ENCODE results near the gene SPEM1.
A peak's percentile ranks its signal among the peaks of the same experiment; 100 is the strongest.

Gene SPEM1

DNA sequence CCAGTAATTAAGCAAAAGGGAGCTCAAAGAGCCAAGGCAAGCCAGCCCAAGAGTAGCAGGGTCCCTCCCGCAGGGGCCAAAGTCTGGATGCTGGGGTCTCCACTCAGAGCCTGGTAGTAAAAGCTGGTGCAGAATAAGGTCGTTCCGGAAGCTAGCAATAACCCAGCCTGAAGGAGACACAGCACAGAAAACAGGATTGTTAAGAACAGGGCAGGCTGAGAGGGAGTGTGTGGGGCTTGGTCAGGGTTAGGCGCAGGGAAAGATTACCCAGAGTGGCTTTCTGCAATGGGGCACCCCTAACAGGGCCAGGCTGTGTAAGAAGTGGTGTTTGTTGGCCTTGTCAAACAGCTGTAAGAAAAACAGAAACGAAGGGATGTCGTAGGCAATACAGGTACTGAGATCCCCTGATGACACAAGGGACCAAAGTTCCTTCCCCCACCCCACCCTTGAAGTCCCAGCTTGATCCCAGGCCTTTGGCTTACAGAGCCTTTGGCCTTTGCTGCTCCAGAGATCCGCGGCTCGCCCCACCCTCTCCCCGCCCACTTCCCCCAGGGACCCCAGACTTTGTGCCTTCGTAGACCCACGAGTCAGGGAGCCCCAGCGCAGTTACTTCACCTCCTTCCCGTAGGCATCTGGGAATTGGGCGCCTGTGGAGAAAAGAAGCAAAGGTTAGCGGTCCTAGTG is 16.9 kb upstream of the SPEM1 start:
- DNase-seq: no peak

DNA sequence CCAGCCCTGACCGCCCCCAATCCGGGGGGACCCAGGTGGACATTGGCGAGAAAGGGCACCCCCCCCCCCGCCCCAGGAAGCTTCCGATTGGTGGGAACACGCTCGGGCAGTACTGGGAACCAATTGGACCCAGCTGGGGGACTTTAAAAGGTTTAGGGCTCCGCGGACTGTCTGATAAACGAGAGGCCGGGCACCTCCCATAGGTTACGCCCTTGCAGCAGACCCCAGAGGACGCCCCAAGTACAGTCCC is 16.5 kb upstream of the SPEM1 start:
- no peak for DNase-seq

DNA sequence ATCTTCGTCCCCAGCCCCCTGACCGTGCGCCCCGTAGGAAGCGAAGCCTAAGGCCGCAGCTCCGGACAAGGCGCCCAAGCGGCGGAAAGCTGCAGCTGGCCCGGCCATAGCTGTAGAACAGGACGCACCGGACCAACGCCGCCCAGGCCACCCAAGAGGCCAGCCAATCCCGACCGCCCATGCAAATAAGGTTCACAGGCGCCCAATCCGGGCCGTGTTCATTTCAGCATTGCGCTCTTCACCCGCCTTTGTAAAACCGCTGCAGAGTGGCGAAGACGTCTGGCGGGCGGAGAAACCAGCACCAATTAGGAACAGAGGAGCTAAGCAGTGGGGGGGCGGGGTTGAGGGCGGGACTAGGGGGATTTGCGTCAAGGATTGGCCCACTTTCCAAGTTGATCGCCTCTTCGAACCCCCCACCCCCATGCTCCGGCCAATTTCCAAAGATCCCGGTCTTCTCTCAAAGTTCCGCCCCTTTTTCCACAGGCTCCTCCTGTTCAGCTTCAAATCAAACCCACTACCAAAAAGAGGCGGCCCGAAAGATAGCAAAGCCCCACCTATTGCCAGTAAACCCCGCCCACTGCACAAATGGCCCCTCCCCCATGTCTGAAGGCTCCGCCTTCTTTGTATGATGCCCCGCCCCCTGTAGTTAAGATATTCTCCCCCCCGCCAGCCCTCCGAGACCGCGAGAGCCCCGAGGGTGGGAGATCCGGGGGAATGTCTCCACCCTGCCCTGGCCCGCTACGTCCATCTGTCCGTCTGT is 16.0 kb upstream of the SPEM1 start, which contains the start of gene TMEM256:
TSS of gene TMEM256 (minus strand) at position 121 of the 760 bp plus-strand sequence. CDS start at position 108, 13 bp downstream.
- DNase-seq: peak; percentile 100

DNA sequence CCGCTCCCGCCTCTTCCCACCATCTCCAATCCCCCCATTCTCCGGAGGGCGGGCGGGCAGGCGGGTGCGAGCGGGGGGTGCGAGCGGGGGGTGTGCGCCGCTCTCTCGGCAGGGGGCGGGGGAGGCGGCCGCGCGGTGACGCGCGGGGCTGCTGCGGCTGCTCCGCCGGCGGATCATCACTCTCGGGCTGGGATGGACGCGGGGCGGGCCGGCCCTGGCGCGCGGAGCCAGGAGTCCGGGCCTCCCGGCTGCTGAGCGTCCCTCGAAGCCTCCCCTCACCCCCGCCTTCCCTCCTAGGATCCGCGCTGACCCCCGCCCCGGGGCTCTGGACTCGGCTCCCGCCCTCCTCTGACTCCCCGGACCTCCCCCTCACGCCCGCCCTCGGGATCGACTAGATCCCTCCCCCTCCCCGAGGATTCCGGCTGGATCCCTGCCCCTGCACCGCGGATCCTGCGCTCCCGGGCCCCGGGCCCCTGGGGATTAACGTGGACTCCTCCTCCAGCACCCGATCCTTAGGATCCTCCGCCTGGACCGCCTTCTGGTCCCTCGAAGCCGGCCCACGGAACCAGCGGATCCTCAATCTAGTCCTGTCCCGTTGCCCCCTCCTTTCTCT is 15.3 kb upstream of the SPEM1 start:
- DNase-seq: no peak

DNA sequence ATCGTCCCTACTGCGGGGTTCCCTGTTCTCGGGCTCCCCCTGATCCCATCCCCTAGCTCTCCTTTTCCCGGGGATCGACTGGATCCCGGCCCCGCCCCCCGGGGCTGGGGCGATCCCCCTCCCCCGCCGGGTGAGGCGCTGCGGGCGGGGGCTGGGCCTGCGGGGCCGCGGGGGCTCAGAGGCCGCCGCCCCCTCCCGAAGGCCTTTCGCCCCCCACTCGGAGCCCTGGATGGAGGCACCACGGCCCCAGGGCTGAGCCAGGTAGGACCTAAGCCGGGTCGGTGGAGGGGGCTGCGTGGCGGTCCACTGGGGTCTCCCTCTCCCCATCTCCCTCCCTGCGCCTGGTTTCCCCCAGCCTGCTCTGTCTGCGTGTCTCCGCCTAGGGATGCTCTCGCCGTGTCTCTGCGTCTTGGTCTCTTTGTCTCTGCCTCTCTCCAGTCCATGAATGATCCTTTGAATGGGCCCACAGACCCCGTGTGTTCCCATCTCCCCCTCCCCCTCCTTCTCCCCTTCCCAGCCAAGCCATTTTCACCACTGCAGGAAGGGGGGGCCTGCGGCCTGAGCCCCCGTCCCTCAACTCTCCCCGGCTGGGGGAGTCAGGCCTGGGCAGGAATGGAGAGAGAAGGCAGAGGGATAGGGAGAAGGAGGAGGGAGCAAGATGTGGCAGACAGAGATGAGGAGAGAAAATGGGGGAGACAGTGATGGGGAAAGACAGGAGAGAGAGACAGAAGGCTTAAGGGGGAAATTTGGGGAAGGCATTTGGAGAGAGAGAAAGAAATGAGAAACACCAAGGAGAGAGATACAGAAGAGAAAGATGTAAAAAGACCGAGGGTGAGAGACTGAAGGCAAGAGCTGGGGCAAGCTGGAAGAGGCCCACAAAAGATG is 14.5 kb upstream of the SPEM1 start:
- no peak for DNase-seq

DNA sequence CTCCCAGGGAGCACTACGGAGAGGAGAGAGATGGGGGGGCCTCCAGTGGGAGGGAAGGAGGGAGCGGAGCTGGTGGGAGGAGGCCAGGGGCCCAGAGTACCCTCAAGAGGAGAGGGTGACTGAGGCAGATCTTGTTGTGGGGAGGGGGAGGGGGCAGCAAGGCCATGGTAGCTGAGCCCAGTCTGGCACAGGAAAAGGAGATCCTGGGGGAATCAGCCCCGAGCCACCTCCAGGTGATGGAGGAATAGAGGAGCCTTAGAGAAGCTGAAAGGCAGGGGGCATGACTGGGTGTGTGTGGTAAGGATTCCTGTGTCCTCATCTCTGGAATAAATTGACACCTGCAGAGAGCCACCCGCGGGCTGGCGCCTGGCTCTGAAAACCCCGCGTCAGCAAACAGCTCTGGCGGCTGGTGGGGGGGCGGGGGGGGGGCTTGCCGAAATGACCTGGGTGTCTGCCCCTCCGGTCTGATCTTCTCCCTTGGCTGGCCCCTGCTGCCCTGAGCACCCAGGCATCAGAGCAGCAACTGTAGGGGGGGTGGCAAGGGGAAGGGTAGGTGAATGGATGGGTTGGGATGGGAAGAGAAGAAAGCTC is 13.8 kb upstream of the SPEM1 start:
- no peak for DNase-seq

DNA sequence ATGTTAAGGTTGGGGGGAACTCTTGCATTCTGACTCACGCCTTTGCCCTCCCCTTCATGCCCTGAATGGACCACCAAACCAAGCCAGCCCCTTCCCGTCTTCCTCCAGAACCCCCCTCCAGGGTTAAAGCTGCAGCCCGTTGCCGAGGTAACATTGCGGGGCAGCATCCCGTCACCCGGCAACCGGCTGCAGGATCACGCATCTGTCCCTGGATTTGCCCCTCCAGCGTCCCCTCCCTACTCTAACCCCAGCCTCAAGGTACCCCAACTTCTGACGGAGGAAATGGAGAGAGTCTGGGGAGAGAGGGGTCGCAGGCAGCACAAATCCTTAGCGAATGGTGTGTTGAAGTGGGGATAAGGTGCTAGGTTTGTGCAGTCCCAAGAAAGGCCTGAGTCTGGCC is 13.0 kb upstream of the SPEM1 start:
- DNase-seq: no peak

DNA sequence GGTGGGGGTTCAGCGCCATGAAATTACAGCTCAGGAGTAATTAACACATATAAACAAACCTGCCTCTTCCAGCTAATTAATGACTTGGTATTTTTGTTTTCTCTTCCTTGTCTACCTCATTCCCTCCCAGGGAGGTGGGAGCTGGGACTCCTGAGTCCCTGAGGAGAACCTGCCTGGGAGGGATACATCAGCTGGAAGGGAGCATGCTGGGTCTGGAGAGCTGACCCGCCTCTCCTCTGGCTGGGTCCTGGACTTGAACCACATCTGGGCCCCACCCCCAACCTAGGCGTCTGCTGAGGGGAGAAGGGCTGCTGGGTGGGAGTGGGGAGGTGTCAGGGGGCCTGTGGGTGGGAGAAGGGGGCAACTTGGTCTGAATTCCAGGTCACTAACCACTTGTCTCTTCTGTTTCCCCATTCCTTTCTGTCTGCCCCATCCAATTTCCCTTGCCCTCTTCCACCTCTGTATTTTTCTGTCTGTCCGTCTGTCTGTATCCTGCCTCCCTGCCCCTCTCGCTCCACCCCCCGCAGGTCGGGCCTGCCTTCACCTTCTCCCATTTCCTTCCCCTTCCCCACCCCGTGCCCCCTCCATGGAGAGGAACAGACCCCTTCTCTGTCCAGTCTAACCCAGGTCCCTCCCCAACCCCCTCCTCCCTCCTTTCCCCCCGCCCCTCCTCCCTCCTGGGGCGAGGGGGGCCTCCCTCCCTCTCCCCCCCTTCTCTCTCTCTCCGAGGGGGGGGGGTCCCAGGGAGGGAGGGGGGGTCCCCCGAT is 12.5 kb upstream of the SPEM1 start, which contains the start of gene NLGN2:
TSS of gene NLGN2 (plus strand) at position 361 of the 767 bp plus-strand sequence. CDS start 411 bp downstream, outside the sequence.
- no peak for DNase-seq

DNA sequence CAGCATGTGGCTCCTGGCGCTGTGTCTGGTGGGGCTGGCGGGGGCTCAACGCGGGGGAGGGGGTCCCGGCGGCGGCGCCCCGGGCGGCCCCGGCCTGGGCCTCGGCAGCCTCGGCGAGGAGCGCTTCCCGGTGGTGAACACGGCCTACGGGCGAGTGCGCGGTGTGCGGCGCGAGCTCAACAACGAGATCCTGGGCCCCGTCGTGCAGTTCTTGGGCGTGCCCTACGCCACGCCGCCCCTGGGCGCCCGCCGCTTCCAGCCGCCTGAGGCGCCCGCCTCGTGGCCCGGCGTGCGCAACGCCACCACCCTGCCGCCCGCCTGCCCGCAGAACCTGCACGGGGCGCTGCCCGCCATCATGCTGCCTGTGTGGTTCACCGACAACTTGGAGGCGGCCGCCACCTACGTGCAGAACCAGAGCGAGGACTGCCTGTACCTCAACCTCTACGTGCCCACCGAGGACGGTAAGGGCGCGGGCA is 11.8 kb upstream of the SPEM1 start:
- no peak for DNase-seq

DNA sequence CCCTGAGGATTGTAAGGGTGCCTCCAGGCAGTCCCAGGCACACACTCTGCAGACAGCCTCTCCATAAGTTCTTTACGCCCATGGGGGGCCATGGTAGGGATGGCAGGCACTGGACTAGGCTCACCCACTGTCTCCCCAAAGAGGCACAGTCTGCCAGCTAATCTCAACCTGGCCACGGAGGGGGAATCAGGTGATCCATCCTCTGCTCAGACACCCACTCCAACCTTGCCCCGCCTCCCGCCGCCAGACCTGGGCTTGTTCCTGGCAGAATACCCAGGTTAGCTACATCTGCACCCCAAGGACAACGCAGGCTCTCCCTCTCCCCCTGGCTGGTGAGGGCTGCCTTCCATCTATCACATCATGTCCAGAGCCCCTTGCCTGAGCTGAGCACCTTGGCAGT is 11.3 kb upstream of the SPEM1 start:
- DNase-seq: no peak

DNA sequence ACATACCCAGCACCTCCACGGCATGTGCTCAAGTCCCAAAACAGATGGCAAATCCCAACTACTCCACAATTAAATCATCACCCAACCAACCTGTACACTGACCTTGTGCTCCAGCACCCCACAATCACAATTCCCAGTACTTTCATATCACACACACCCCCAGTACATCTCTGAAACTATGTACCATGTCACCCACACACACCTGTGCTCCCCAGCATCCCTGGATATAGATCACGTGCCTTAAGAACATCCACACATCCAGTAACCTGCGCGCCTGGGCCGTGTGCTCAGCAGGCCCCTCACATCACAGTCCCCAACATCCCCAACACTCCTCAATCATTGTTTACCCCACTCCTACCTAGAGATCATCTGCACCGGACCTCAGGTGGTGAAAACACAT is 10.4 kb upstream of the SPEM1 start:
- DNase-seq: no peak

DNA sequence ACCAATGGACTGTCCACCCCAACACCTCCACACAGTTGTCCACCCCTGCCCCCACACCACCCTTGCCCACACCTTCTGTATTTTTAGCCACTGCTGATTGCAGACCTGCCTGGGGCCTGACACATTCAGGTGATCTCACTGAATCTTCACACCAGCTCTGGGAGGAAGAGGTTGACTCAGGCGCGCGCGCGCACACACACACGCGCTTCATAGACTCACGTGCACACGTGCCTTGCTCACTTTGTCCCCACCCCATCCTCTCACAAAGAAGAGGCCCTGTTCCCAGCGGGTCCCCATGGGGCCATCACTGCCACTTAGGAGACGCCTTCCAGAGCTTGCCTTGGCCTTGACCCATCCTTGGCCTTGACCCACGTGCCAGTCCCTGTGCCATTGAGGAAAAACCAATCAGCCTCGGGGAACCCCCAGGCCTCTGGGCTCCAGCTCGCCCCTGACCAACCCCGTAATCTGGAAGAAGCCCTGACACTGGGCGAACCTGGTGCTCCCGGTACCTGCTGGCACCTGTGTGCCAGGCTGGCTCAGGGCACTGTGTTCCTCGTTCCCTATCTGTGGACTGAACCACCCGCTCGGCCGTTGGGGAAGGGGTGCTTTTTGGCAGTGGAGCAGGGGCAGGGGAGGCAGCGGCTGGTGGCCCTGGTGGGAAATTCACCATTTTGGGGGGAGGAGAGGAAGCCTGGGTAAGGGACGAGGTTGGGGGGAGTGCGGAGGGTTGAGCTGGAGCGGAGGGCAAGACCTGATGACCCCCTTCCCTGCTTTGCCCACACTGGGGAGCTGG is 9.3 kb upstream of the SPEM1 start:
- DNase-seq: no peak

DNA sequence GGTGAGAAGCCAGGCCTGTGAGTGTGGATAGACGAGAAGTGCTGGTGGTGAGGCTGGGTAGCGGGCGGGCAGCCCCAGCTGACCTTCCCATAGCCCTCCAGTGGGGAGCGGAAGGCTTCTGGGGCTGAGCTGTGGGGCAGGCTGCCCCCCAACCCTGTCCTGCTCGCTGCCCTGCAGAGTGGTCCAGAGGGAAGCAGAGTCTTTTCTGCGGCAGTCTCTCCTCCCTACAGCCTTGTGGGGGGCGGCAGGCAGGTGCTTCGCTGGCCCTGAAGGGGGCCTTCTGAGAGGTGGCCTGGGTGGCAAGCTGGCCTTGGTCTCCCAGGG is 8.7 kb upstream of the SPEM1 start:
- DNase-seq: no peak

DNA sequence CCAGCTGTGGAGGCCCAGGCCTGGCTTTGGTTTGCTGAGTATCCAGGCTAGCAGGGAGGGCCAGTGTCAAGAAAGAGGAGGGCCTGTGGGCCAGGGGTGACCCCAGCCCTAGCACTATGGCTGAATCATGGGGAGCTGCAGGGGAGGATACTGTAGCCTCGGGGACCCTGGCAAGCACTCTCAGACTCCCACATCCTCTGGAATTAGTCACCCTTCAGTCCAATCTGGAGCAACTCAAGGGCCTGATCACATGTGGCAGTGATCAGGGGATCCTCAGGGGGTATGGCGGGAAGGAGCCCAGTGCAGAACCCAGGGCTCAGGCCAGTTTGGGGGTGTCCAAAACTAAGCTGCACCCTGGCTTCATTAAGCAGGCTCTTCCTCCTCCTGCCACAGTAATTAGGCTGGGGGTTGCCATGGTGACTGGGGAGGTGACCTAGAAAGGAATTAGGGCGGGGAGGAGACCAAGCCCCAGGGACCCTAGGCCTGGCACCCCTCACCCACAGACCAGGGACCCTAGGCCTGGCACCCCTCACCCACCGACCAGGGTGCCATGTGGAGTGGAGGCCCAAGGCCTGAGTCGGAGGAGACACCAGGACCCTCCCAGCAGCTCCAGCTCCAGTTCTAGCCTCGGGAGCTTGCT is 6.7 kb upstream of the SPEM1 start:
- DNase-seq: peak; percentile 52

DNA sequence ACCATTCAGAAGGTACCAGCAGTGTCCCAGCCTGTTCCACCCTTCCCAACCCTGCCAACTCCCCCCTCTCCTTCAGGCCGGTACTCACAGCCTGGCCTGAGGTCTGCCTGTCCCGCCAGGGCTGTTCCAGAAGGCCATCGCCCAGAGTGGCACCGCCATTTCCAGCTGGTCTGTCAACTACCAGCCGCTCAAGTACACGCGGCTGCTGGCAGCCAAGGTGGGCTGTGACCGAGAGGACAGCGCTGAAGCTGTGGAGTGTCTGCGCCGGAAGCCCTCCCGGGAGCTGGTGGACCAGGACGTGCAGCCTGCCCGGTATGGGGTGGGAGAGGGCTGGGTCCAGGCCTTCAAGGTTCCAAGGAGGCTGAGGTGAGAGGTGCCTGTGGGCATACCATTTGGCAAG is 5.3 kb upstream of the SPEM1 start:
- DNase-seq: no peak

DNA sequence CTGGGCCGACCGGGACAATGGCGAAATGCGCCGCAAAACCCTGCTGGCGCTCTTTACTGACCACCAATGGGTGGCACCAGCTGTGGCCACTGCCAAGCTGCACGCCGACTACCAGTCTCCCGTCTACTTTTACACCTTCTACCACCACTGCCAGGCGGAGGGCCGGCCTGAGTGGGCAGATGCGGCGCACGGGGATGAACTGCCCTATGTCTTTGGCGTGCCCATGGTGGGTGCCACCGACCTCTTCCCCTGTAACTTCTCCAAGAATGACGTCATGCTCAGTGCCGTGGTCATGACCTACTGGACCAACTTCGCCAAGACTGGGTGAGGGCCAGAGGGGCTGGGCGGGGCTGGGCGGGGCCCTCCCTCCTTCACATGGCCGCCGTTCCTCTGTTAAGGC is 4.3 kb upstream of the SPEM1 start:
- DNase-seq: no peak

DNA sequence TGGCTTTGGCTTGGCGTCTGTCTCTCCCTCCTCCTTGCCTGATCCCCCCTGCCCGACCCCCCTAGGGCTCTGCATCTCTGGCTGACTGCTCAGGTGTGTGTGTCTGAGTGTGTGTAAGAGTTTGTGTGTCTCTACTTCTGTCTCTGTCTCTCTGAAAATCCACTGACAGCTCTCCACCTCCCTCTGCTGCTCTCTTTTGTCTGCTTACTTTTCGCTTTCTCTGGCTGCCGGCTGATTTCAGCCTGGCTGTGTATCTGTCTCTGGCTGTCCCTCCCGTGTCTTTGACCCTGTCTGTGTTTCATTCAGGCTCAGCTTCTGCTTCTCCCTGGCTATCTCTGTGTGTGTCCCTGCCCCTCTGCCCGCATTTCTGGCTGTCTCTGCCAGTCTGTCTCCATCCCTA is 3.8 kb upstream of the SPEM1 start:
- no peak for DNase-seq

DNA sequence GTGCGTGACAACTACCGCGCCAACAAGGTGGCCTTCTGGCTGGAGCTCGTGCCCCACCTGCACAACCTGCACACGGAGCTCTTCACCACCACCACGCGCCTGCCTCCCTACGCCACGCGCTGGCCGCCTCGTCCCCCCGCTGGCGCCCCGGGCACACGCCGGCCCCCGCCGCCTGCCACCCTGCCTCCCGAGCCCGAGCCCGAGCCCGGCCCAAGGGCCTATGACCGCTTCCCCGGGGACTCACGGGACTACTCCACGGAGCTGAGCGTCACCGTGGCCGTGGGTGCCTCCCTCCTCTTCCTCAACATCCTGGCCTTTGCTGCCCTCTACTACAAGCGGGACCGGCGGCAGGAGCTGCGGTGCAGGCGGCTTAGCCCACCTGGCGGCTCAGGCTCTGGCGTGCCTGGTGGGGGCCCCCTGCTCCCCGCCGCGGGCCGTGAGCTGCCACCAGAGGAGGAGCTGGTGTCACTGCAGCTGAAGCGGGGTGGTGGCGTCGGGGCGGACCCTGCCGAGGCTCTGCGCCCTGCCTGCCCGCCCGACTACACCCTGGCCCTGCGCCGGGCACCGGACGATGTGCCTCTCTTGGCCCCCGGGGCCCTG is 3.0 kb upstream of the SPEM1 start:
- no peak for DNase-seq

DNA sequence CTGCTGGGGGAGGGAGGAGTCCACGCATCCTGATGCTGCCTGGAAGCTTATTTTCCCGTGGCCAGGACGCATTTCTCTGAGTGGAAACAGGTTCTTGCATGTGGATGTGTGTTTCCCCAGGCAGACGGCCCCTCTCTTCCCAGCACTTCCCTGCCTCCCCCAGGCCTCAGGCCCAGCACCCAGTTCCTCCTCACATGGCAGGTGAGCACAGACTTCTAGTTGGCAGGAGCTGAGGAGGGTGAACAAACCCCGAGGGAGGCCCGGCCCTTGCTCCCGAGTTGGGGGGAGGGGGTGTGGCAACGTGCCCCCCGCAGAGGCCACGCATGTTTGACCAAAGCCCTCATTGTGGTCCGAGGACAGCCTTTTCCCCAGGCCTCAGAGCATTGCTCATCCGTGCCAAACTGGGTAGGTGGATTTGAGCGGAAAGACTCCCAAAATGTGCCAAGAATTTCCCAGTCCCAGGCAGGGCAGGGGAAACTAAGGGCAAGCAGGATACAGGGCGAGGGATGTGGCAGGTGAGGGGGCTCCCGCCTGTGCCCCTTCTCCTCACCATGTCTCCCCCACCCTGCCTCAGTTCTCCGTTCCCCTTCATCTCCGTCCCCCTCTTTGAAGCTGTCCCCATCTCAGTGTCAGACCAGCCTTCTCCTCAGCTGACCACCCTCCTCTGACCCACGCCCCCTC is 1.5 kb upstream of the SPEM1 start:
- DNase-seq: no peak

DNA sequence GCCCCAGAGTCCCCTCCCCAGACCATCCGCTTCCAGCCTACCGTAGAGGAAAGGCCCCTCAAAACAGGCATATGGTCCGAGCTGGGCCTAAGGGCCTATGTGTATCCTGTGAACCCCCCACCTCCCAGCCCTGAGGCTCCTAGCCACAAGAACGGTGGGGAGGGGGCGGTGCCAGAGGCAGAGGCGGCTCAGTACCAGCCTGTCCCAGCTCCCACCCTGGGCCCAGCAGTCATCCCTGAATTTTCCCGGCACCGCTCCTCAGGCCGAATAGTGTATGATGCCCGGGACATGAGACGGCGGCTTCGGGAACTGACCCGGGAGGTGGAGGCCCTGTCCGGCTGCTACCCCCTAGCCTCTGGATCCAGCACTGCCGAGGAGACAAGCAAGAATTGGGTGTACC is 1.1 kb downstream of the SPEM1 start:
- no peak for DNase-seq
